GM12875 (cell line): Measurements from ENCODE around the gene ATP2C2.

Experiments
- H3K4me3 ChIP-seq: one replicate; pipeline ENCODE4 v1.5.1; 2011; ENCODE audit warnings: low read depth, low read length, control low read depth
- TF ChIP-seq, protein P1 (sequence below): IDR thresholded peaks from 2 replicates; pipeline ENCODE4 v1.5.1; 2011; ENCODE audit warnings: low read depth, mild to moderate bottlenecking, control low read depth, inconsistent platforms, low read length, moderate library complexity, borderline replicate concordance; ENCODE audit not compliant: insufficient read depth

Gene ATP2C2

GRCh38 chr16:84482951-84483881, 114.9 kb downstream of the ATP2C2 start:
- TF ChIP-seq, protein P1, sequence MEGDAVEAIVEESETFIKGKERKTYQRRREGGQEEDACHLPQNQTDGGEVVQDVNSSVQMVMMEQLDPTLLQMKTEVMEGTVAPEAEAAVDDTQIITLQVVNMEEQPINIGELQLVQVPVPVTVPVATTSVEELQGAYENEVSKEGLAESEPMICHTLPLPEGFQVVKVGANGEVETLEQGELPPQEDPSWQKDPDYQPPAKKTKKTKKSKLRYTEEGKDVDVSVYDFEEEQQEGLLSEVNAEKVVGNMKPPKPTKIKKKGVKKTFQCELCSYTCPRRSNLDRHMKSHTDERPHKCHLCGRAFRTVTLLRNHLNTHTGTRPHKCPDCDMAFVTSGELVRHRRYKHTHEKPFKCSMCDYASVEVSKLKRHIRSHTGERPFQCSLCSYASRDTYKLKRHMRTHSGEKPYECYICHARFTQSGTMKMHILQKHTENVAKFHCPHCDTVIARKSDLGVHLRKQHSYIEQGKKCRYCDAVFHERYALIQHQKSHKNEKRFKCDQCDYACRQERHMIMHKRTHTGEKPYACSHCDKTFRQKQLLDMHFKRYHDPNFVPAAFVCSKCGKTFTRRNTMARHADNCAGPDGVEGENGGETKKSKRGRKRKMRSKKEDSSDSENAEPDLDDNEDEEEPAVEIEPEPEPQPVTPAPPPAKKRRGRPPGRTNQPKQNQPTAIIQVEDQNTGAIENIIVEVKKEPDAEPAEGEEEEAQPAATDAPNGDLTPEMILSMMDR: no peak

DNA sequence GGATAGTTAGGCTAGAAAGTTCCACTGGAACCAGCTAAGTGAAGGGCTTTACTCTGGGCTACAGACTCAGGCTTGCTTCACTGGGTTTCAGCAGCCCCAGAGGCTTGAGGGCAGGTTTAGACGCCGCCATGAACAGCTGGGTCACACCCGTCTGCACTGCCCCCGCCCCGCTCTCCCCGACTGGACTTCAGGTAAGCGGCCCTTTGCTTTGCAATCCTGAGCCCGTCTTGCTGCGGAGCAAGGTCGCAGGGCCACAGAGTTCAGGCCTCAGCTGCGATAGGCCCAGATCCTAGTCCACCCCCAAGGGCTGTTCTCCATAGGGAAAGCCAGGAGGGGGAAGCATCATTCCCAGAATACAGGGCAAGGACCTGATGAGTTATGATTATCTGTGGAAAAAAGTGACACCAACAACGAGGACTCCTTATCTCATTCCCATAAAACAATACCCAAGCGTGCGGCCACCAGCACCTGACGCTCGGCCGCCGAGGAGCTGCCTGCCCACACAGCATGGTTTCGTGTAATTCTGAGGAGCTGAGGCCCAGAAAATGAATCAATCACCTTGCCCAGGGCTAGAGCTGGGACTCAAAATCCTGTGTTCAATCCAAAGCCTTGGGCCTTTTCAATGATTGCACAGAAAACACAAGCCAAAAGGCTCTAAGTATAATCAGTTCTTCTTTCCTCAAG, 115.7 kb downstream of the ATP2C2 start:
- no peak overlapping the region for H3K4me3 ChIP-seq
- TF ChIP-seq, protein P1: no peak

More at GRCh38 chr16:84482951-84483881, 114.9 kb downstream of the ATP2C2 start:
- H3K4me3 ChIP-seq: no peak overlapping the region

- TF ChIP-seq, protein P1: peak; percentile 45; the same call in 1 of the 2 replicates
Observed at GRCh38 chr16:84484579-84485254, 116.4 kb downstream of the ATP2C2 start.

GRCh38 chr16:84485255-84486010, 117.1 kb downstream of the ATP2C2 start:
- H3K4me3 ChIP-seq: no peak overlapping the region
- TF ChIP-seq, protein P1: no peak

More at GRCh38 chr16:84484579-84485254, 116.4 kb downstream of the ATP2C2 start:
- no peak overlapping the region for H3K4me3 ChIP-seq

GRCh38 chr16:84486126-84486525, 117.8 kb downstream of the ATP2C2 start:
- no peak overlapping the region for H3K4me3 ChIP-seq
- TF ChIP-seq, protein P1: no peak

GRCh38 chr16:84486551-84487235, 118.4 kb downstream of the ATP2C2 start:
- no peak overlapping the region for H3K4me3 ChIP-seq
- TF ChIP-seq, protein P1: no peak
